AG09309 (cell line): ENCODE measurements around the gene FAM234A.
A peak's percentile ranks its signal among the peaks of the same experiment; 100 is the strongest.

Experiments
- DNase-seq: peaks from one replicate; pipeline ENCODE4 v3.0.0-alpha.2; 2010; ENCODE audit warnings: low read depth
- H3K4me3 ChIP-seq: 2 replicates; pipeline ENCODE4 v1.5.1; 2011; ENCODE audit warnings: mild to moderate bottlenecking, low read depth, low read length, moderate library complexity; ENCODE audit not compliant: control insufficient read depth
- TF ChIP-seq, protein P1 (sequence below): IDR thresholded peaks from 2 replicates; pipeline ENCODE4 v1.5.1; 2011; ENCODE audit warnings: mild to moderate bottlenecking, low read depth, low read length, inconsistent platforms; ENCODE audit not compliant: insufficient read depth, control insufficient read depth; ENCODE audit errors: missing control alignments

Gene FAM234A

DNA sequence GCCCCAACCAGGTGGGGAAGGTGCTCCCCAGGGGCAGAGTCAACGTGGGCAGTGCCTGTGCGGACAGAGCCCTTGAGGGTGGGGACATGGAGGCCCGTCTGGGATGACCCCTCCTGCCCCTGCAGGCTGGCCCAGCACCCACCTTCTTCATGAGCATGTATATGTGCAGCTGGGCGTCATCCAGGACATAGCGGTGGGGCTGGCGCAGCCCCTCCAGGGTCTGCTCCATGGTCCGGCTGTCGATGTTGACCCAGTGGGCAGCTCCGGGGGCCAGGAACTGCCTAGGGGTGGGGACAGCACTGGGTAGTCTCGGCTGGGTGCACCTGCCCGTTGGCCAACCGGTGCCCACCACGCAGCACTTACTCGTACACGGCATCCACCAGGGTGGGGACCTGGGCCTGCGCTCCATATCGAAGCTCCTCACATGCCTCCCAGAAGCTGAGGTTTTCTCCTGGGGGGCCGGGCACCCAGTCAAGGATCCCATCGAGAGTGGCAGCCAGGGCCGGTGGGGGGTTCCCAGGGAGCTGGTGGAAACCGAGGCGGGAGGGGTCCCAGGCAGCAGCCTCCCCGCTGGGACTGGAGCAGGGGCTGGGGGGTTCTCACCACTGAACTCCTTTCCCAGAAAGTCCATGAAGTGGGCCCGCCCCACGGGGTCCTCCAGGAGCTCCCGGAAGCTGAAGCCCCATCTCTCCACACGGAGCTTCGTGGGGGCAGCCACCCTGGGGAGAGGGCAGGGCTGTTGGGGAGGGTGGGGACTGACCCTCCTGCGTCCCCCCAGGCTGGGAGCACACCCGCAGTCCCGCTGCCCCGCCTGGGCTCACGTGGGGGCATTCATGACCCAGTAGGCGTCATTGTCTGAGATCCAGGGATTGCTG, 36.0 kb downstream of the FAM234A start:
- TF ChIP-seq, protein P1, sequence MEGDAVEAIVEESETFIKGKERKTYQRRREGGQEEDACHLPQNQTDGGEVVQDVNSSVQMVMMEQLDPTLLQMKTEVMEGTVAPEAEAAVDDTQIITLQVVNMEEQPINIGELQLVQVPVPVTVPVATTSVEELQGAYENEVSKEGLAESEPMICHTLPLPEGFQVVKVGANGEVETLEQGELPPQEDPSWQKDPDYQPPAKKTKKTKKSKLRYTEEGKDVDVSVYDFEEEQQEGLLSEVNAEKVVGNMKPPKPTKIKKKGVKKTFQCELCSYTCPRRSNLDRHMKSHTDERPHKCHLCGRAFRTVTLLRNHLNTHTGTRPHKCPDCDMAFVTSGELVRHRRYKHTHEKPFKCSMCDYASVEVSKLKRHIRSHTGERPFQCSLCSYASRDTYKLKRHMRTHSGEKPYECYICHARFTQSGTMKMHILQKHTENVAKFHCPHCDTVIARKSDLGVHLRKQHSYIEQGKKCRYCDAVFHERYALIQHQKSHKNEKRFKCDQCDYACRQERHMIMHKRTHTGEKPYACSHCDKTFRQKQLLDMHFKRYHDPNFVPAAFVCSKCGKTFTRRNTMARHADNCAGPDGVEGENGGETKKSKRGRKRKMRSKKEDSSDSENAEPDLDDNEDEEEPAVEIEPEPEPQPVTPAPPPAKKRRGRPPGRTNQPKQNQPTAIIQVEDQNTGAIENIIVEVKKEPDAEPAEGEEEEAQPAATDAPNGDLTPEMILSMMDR: no peak
- no peak for DNase-seq
- H3K4me3 ChIP-seq: no peak overlapping the region

DNA sequence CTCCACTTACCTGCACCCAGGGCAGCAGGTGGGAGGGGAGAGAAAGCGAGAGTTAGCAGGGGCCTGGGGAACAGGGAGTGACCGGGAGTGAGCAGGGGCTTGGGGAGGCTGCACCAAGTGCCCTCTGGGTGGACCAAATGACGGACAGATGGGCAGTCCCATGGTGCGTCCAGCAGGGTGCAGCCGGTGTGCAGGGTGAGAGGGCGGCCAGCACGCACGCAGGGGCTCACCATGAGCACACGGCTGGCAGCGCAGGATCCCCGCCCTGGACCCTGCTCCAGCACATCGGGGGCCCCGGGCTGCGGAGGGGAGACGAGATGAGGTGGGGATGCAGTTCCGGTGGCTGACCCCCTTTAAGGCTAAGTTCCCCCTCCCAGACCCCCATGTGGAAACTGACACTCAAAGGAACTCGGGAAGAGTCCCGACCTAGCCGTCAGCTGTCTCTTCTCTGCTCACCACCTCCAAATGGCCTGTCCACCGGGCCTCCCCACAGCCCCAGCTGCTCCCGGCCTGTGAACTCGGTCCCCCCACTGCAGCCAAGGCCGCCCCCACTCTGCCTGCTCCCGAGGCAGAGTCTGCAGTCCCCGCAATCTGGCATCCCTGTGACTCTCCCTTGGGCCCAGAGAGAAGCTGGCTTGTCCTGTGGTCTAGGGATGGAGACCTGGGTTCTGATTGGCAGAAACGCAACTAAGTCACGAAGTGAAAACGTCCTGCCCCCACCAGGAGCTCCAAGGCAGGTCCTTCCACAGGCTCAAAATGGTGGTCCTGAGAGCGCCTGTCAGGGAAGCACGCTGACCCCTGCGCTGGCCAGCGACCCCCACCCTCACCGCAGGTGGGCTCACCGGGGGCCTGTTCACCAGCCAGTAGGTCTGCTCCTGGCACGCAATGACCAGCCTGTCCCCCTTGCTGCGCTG, 38.3 kb downstream of the FAM234A start:
- TF ChIP-seq, protein P1: no peak
- no peak for DNase-seq
- no peak overlapping the region for H3K4me3 ChIP-seq

DNA sequence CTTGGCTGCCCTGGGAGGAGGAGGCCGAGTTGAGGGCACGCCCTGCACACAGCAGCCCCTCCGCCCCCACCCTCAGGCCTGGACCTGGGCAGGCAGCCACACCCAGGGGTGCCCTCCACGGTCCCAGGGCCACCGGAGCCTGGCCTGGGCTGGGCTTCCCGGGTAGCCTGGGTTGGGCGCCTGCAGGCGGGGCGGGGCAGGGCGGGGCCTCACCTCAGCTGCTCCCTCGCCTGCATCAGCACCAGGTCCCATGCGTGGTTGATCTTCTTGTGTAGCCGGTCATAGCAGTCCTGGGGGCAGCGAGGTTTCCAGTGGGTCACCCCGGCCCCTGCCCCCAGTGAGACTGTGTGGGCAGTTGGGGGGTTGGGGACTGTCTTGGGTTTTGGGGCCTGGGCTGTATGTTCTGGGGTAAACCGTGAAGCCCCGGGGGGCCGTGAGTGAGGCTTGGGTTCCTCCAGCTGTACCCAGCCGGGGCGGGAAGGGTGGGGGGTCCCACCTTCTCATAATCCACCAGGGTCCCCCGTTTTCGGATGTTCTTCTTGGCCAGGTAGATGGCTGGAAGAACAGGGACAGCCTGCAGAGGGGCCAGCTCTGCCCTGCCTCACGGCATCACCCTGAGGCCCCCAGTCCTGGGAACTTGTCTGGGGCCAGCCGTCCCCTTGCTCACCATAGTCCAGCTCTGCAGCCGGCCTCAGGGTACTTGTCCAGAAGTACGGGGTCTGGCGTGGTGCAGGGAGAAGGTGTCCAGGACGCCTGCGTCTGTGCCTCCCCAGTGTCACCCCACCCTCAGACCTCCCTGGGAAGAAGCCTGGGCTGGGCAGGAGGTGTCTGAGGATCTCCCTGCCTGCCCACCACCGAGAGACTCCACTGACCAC, 39.2 kb downstream of the FAM234A start:
- DNase-seq: no peak
- H3K4me3 ChIP-seq: no peak overlapping the region
- TF ChIP-seq, protein P1: no peak

DNA sequence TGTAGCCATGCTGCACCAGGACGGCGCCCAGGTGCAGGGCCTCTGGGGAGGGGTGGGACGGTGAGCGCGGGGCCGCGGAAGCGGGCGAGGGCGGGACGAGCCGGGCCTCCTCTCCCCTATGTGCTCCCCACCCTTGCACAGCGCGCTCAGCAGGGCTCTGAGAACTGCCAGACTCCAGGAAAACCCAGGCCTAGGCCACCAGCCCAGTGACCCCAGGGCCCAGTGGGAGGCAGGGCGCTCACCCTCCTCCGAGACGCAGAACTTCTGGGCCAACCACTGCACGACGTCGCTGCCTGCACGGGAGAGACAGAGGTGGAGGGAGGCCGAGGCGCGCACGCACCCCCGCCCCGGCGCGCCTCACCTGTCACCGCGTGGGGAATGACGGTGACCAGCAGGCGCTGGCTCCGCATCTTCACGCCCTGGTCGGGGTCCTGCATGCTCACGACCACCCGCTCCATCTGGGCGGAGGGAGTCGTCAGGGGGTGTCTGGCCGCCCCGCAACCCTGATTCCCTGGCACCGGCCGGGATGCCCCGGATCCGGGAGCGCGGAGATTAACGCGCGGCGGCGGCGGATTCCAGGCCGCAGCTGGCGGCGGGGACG, 40.5 kb downstream of the FAM234A start:
- DNase-seq: no peak

DNA sequence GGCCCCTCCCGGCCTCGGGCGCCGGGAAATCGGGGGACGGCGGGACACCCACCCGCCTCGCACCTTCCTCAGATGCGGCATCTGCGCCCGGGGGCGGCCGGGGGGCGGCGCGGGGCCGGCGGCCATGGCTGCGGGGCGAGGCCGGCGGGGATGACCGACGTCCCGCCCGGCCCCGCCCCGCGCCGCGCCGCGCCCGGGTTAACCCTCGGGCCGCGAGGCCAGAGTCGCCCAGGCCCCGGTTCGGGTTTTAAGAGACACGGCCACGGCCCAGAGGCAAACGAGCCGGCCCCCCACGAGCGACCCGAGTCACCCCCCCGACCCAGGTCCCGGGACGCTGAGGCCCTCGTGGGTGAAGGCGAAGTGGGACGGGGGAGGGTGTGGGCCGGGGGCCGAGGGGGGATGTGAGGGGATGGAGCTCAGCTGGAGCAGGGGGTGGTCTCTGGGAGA, 41.2 kb downstream of the FAM234A start, which contains the start of gene RGS11:
Gene RGS11, minus strand, starts transcription at position 159 of the 447 bp plus-strand sequence. Its CDS starts 33 bp downstream, at position 126.
- DNase-seq: no peak
- TF ChIP-seq, protein P1: no peak
- H3K4me3 ChIP-seq: peak within 1 kb of the TSS; percentile 46

More for the DNA sequence above, 40.5 kb downstream of the FAM234A start:
- H3K4me3 ChIP-seq: peak overlapping the region; percentile 46
- TF ChIP-seq, protein P1: no peak
